Measurements from ENCODE around the gene BMP7. TPM values are rescaled to one million over a fixed set of nuclear protein-coding genes. Genes with fewer than 3 reads are reported as not detected.

The BMP7 gene
- polyA plus RNA-seq, 1 donor: 4.6 TPM

GRCh38 chr20:57143173-57143572 is 123.3 kb downstream of the BMP7 start:
- DNase-seq: no peak

GRCh38 chr20:57142667-57143066 is 123.8 kb downstream of the BMP7 start:
- no peak for DNase-seq

- DNase-seq: no peak
Observed at GRCh38 chr20:57141492-57141891, 124.9 kb downstream of the BMP7 start.

- DNase-seq: no peak
Observed at GRCh38 chr20:57140416-57140965, 126.0 kb downstream of the BMP7 start.

- no peak for DNase-seq
Observed at GRCh38 chr20:57139342-57140093, 126.9 kb downstream of the BMP7 start.

- DNase-seq: no peak
Observed at GRCh38 chr20:57138198-57138995, 128.0 kb downstream of the BMP7 start.

- DNase-seq: no peak
Observed at GRCh38 chr20:57137676-57138075, 128.8 kb downstream of the BMP7 start.

GRCh38 chr20:57136734-57137133 is 129.7 kb downstream of the BMP7 start:
- no peak for DNase-seq

- DNase-seq: no peak
Observed at GRCh38 chr20:57135875-57136274, 130.6 kb downstream of the BMP7 start.

GRCh38 chr20:57134804-57135203 is 131.6 kb downstream of the BMP7 start:
- DNase-seq: no peak

- no peak for DNase-seq
Observed at GRCh38 chr20:57133926-57134650, 132.4 kb downstream of the BMP7 start.

- DNase-seq: no peak
Observed at GRCh38 chr20:57131601-57132391, 134.6 kb downstream of the BMP7 start.

- no peak for DNase-seq
Observed at GRCh38 chr20:57131077-57131476, 135.4 kb downstream of the BMP7 start.

- no peak for DNase-seq
Observed at GRCh38 chr20:57130160-57130772, 136.2 kb downstream of the BMP7 start.

- no peak for DNase-seq
Observed at GRCh38 chr20:57129303-57129702, 137.1 kb downstream of the BMP7 start.

- DNase-seq: no peak
Observed at GRCh38 chr20:57128044-57128757, 138.2 kb downstream of the BMP7 start.

GRCh38 chr20:57126481-57127092 is 139.9 kb downstream of the BMP7 start:
- DNase-seq: no peak

GRCh38 chr20:57124800-57125517 is 141.5 kb downstream of the BMP7 start:
- DNase-seq: no peak

GRCh38 chr20:57124366-57124765 is 142.1 kb downstream of the BMP7 start:
- no peak for DNase-seq

GRCh38 chr20:57123504-57123903 is 142.9 kb downstream of the BMP7 start:
- no peak for DNase-seq

Data from hindlimb muscle (tissue), 1 donor.